OCI-LY1 (cell line): ENCODE measurements around the gene GNB4.

Source experiments
- H2AFZ ChIP-seq: fragments of 200-600 bp; sonication (generic), shearing (Covaris generic); 2 replicates; pipeline ENCODE4 v1.6.0; 2014; ENCODE audit warnings: antibody characterized with exemption, mild to moderate bottlenecking, low read length
- H3F3A ChIP-seq: fragments of 200-600 bp; sonication (generic), shearing (Covaris generic); 2 replicates; pipeline ENCODE4 v1.6.0; 2014; ENCODE audit warnings: mild to moderate bottlenecking, antibody characterized with exemption, low read length, moderate library complexity; ENCODE audit not compliant: insufficient read depth
- H3K27ac ChIP-seq: fragments of 200-600 bp; sonication (generic); 2 replicates; pipeline ENCODE4 v1.5.1; 2014; ENCODE audit warnings: low read length, mixed run types, mild to moderate bottlenecking, low read depth; ENCODE audit not compliant: poor library complexity, severe bottlenecking
- H3K27me3 ChIP-seq: fragments of 200-600 bp; sonication (generic); 2 replicates; pipeline ENCODE4 v1.6.0; 2014; ENCODE audit warnings: antibody characterized with exemption, mild to moderate bottlenecking, low read length, moderate library complexity; ENCODE audit not compliant: insufficient read depth
- H3K36me3 ChIP-seq: fragments of 200-600 bp; sonication (generic); 2 replicates; pipeline ENCODE4 v1.6.1; 2014; ENCODE audit warnings: mild to moderate bottlenecking, antibody characterized with exemption, low read length, moderate library complexity, mixed read lengths; ENCODE audit not compliant: insufficient read depth
- H3K4me1 ChIP-seq: fragments of 200-600 bp; sonication (generic); 2 replicates; pipeline ENCODE4 v1.5.1; 2014; ENCODE audit warnings: mild to moderate bottlenecking, low read length, moderate library complexity; ENCODE audit not compliant: insufficient read depth, severe bottlenecking
- H3K4me2 ChIP-seq: fragments of 200-600 bp; sonication (generic), shearing (Covaris generic); 2 replicates; pipeline ENCODE4 v1.6.1; 2014; ENCODE audit warnings: low read length
- H3K4me3 ChIP-seq: fragments of 200-600 bp; sonication (generic); 2 replicates; pipeline ENCODE4 v1.5.1; 2014; ENCODE audit warnings: low read length, low read depth, mild to moderate bottlenecking, mixed read lengths; ENCODE audit not compliant: poor library complexity, severe bottlenecking
- H3K79me2 ChIP-seq: fragments of 200-600 bp; shearing (Covaris generic); 2 replicates; pipeline ENCODE4 v1.6.1; 2016; ENCODE audit warnings: mixed run types, low read length, mixed read lengths; ENCODE audit not compliant: insufficient read depth
- H3K9ac ChIP-seq: fragments of 200-600 bp; sonication (generic), shearing (Covaris generic); 2 replicates; pipeline ENCODE4 v1.6.1; 2014; ENCODE audit warnings: mild to moderate bottlenecking, low read length, mixed read lengths
- H3K9me2 ChIP-seq: fragments of 200-600 bp; sonication (generic), shearing (Covaris generic); 2 replicates; pipeline ENCODE4 v1.6.1; 2014; ENCODE audit warnings: low read depth, mild to moderate bottlenecking, low read length, mixed read lengths
- H3K9me3 ChIP-seq: fragments of 200-600 bp; shearing (Covaris generic); 2 replicates; pipeline ENCODE4 v1.6.1; 2014; ENCODE audit warnings: low read length, mixed read lengths
- H4K20me1 ChIP-seq: fragments of 200-600 bp; sonication (generic), shearing (Covaris generic); 2 replicates; pipeline ENCODE4 v1.6.0; 2016; ENCODE audit warnings: mild to moderate bottlenecking, low read length; ENCODE audit not compliant: insufficient read depth
- EZH2 ChIP-seq: fragments of 200-600 bp; sonication (generic), shearing (Covaris generic); IDR thresholded peaks from 2 replicates; pipeline ENCODE4 v1.8.0; 2017; ENCODE audit warnings: borderline replicate concordance, mixed run types, mild to moderate bottlenecking, antibody characterized with exemption, low read length, moderate library complexity, mixed read lengths
- TF ChIP-seq, protein P1 (sequence below): fragments of 200-600 bp; sonication (generic), shearing (Covaris generic); IDR thresholded peaks from 2 replicates; pipeline ENCODE4 v1.5.1; 2017; ENCODE audit warnings: mild to moderate bottlenecking, antibody characterized with exemption, low read length, moderate library complexity, mixed read lengths

The GNB4 gene

DNA sequence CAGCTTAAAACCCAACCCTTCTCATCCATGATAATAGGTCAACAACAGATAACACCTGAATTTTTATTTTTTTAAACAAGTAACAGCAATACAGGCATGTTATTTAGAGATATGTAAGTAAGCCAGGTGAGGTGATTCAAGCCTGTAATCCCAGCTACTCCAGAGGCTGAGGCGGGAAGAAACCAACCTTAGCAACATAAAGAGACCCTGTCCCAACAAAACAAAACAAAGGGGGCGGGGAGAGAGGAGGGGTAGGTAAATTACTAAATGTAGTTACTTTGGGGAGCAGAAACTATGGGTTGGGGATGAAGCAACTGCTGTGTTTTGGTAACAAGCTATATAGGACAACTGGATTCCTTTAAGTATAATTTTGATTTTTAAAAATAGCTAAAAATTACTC is 47.0 kb downstream of the GNB4 start:
- no peaks in the 10 kb centered on the region for H3K9me3 ChIP-seq
- no peaks in the 10 kb centered on the region for H4K20me1 ChIP-seq
- no peak overlapping the region for H3K4me2 ChIP-seq
- H3F3A ChIP-seq = no peaks in the 10 kb centered on the region
- no peak overlapping the region for H3K27ac ChIP-seq
- H3K27me3 ChIP-seq = no peaks in the 10 kb centered on the region
- no peak overlapping the region for H3K9ac ChIP-seq
- TF ChIP-seq, protein P1, sequence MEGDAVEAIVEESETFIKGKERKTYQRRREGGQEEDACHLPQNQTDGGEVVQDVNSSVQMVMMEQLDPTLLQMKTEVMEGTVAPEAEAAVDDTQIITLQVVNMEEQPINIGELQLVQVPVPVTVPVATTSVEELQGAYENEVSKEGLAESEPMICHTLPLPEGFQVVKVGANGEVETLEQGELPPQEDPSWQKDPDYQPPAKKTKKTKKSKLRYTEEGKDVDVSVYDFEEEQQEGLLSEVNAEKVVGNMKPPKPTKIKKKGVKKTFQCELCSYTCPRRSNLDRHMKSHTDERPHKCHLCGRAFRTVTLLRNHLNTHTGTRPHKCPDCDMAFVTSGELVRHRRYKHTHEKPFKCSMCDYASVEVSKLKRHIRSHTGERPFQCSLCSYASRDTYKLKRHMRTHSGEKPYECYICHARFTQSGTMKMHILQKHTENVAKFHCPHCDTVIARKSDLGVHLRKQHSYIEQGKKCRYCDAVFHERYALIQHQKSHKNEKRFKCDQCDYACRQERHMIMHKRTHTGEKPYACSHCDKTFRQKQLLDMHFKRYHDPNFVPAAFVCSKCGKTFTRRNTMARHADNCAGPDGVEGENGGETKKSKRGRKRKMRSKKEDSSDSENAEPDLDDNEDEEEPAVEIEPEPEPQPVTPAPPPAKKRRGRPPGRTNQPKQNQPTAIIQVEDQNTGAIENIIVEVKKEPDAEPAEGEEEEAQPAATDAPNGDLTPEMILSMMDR = no peak
- TF ChIP-seq EZH2 = no peak
- no peaks in the 10 kb centered on the region for H3K36me3 ChIP-seq
- no peak overlapping the region for H3K4me3 ChIP-seq
- no peak overlapping the region for H2AFZ ChIP-seq
- no peaks in the 10 kb centered on the region for H3K4me1 ChIP-seq
- no peaks in the 10 kb centered on the region for H3K79me2 ChIP-seq
- H3K9me2 ChIP-seq = no peaks in the 10 kb centered on the region

DNA sequence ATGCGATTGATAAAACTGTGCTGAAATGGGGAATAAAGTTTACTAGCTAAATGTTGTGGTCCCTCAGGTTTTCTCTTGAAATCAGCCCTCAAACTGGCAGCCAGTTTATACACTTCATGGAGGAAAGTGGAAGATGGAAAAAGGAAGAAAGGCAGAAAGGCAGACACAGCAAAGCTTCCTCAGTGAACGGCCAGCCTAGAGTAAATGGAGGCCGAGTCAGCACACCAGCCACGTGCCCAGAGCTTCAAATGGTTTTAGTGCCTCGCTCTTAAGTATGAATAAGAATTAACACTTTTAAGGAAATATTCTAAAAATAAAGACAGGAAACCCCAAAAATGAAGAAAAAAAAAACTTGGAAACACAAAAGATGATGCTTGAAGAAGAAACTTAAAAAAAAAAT is 48.3 kb downstream of the GNB4 start:
- Histone ChIP-seq H3F3A (no peaks in the 10 kb centered on the region), H3K4me3 (no peak overlapping the region), H3K27me3 (no peaks in the 10 kb centered on the region), H3K9me2 (no peaks in the 10 kb centered on the region), H3K9me3 (no peaks in the 10 kb centered on the region), H3K9ac (no peak overlapping the region), H3K4me2 (no peak overlapping the region), H4K20me1 (no peaks in the 10 kb centered on the region), H3K27ac (no peak overlapping the region), H3K36me3 (no peaks in the 10 kb centered on the region), H2AFZ (no peak overlapping the region), H3K4me1 (no peaks in the 10 kb centered on the region), H3K79me2 (no peaks in the 10 kb centered on the region)
- TF ChIP-seq, protein P1 = no peak
- TF ChIP-seq EZH2 = no peak

DNA sequence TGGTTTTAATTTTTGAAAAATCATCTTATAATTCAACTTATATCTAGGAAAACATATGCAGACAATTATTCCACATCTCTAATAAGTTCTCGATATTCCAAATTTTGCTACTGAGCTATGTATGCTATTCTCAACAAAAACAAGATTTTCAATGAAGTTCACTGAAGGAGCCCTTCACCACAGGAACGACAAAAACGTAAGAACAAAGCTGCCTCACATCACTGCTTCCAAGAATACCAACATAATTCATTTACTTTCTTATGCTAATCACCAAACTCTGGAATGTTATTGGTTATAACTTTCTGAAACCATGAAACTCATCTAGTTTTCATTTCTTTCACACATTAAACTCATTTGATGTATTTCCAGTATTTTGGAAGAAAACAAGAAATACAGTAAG is 49.7 kb downstream of the GNB4 start:
- H3K9ac ChIP-seq = no peak overlapping the region
- H3K9me2 ChIP-seq = no peaks in the 10 kb centered on the region
- H3K4me1 ChIP-seq = no peaks in the 10 kb centered on the region
- H3K27ac ChIP-seq = no peak overlapping the region
- H3K4me3 ChIP-seq = no peak overlapping the region
- no peaks in the 10 kb centered on the region for H3K27me3 ChIP-seq
- no peak for TF ChIP-seq EZH2
- TF ChIP-seq, protein P1 = no peak
- no peak overlapping the region for H2AFZ ChIP-seq
- no peaks in the 10 kb centered on the region for H3K9me3 ChIP-seq
- no peaks in the 10 kb centered on the region for H3F3A ChIP-seq
- no peaks in the 10 kb centered on the region for H4K20me1 ChIP-seq
- no peaks in the 10 kb centered on the region for H3K79me2 ChIP-seq
- no peak overlapping the region for H3K4me2 ChIP-seq
- H3K36me3 ChIP-seq = no peaks in the 10 kb centered on the region
